Measurements from ENCODE around the gene TNKS1BP1.

TNKS1BP1 gene

GRCh38 chr11:57332694-57333440 lies 8.1 kb upstream of the TNKS1BP1 start:
- intact Hi-C loops (cut with micrococcal nuclease): no loop called here
- peaks cover 23% of the 10 kb centered on the region for H3K4me1 Mint-ChIP-seq (ENCODE audit: low read depth)
- no peak overlapping the region for H3K4me3 Mint-ChIP-seq

GRCh38 chr11:57331720-57332119 lies 7.0 kb upstream of the TNKS1BP1 start:
- Mint-ChIP-seq H3K4me1 (ENCODE audit: low read depth) (peaks cover 25% of the 10 kb centered on the region), H3K27ac (no peak overlapping the region), H3K27me3 (no peaks in the 10 kb centered on the region), H3K36me3 (ENCODE audit: low read depth) (peaks cover 78% of the 10 kb centered on the region), H3K9me3 (no peaks in the 10 kb centered on the region), H3K4me3 (no peak overlapping the region)
- intact Hi-C loops (cut with micrococcal nuclease): no loop called here

More at GRCh38 chr11:57332694-57333440, 8.1 kb upstream of the TNKS1BP1 start:
- Mint-ChIP-seq H3K27me3 (peaks cover under 1% of the 10 kb centered on the region), H3K27ac (no peak overlapping the region), H3K9me3 (no peaks in the 10 kb centered on the region), H3K36me3 (ENCODE audit: low read depth) (peaks cover 66% of the 10 kb centered on the region)

- intact Hi-C loops (cut with micrococcal nuclease): no loop called here
- H3K9me3 Mint-ChIP-seq: no peaks in the 10 kb centered on the region
- H3K4me3 Mint-ChIP-seq: no peak overlapping the region
- H3K27me3 Mint-ChIP-seq: no peaks in the 10 kb centered on the region
- peaks cover 30% of the 10 kb centered on the region for H3K4me1 Mint-ChIP-seq (ENCODE audit: low read depth)
- H3K27ac Mint-ChIP-seq: no peak overlapping the region
- H3K36me3 Mint-ChIP-seq (ENCODE audit: low read depth): peaks cover 89% of the 10 kb centered on the region
These were observed 5.3 kb upstream of the TNKS1BP1 start for GRCh38 chr11:57330029-57330428.

GRCh38 chr11:57327721-57328120 lies 3.0 kb upstream of the TNKS1BP1 start:
- peaks cover 71% of the 10 kb centered on the region for H3K36me3 Mint-ChIP-seq (ENCODE audit: low read depth)
- H3K9me3 Mint-ChIP-seq: no peaks in the 10 kb centered on the region
- H3K4me1 Mint-ChIP-seq (ENCODE audit: low read depth): peaks cover 33% of the 10 kb centered on the region
- H3K27me3 Mint-ChIP-seq: peaks cover 7% of the 10 kb centered on the region
- H3K4me3 Mint-ChIP-seq: no peak overlapping the region
- intact Hi-C loops (cut with micrococcal nuclease): no loop called here
- H3K27ac Mint-ChIP-seq: no peak overlapping the region

- H3K27me3 Mint-ChIP-seq: peaks cover 7% of the 10 kb centered on the region
- H3K27ac Mint-ChIP-seq: peak overlapping the region; percentile 90
- H3K36me3 Mint-ChIP-seq (ENCODE audit: low read depth): peaks cover 51% of the 10 kb centered on the region
- peak overlapping the region; percentile 81 for H3K4me3 Mint-ChIP-seq
- H3K9me3 Mint-ChIP-seq: no peaks in the 10 kb centered on the region
- H3K4me1 Mint-ChIP-seq (ENCODE audit: low read depth): peaks cover 53% of the 10 kb centered on the region
- intact Hi-C loops (cut with micrococcal nuclease): no loop called here
These were observed 940 bp upstream of the TNKS1BP1 start for GRCh38 chr11:57325735-57326048.

GRCh38 chr11:57324154-57324885 lies 432 bp downstream of the TNKS1BP1 start:
- no peaks in the 10 kb centered on the region for H3K9me3 Mint-ChIP-seq
- H3K27me3 Mint-ChIP-seq: peaks cover 7% of the 10 kb centered on the region
- peaks cover 38% of the 10 kb centered on the region for H3K36me3 Mint-ChIP-seq (ENCODE audit: low read depth)
- H3K4me3 Mint-ChIP-seq: peak overlapping the region; percentile 82
- intact Hi-C loops (cut with micrococcal nuclease): no loop called here
- H3K27ac Mint-ChIP-seq: peak overlapping the region; percentile 90
- peaks cover 54% of the 10 kb centered on the region for H3K4me1 Mint-ChIP-seq (ENCODE audit: low read depth)

- Mint-ChIP-seq H3K27me3 (peaks cover 7% of the 10 kb centered on the region), H3K36me3 (ENCODE audit: low read depth) (peaks cover 38% of the 10 kb centered on the region), H3K4me1 (ENCODE audit: low read depth) (peaks cover 54% of the 10 kb centered on the region), H3K9me3 (no peaks in the 10 kb centered on the region), H3K27ac (peak overlapping the region; percentile 90), H3K4me3 (peak overlapping the region; percentile 82)
- intact Hi-C loops (cut with micrococcal nuclease): no loop called here
These were observed 948 bp downstream of the TNKS1BP1 start for GRCh38 chr11:57323855-57324153.

GRCh38 chr11:57323167-57323854 lies 1.4 kb downstream of the TNKS1BP1 start:
- H3K4me3 Mint-ChIP-seq: peak overlapping the region; percentile 82
- H3K27me3 Mint-ChIP-seq: peaks cover 7% of the 10 kb centered on the region
- H3K36me3 Mint-ChIP-seq (ENCODE audit: low read depth): peaks cover 33% of the 10 kb centered on the region
- intact Hi-C loops (cut with micrococcal nuclease): no loop called here
- H3K9me3 Mint-ChIP-seq: no peaks in the 10 kb centered on the region
- H3K27ac Mint-ChIP-seq: peak overlapping the region; percentile 90
- H3K4me1 Mint-ChIP-seq (ENCODE audit: low read depth): peaks cover 55% of the 10 kb centered on the region

- Mint-ChIP-seq H3K9me3 (no peaks in the 10 kb centered on the region), H3K27me3 (peaks cover 7% of the 10 kb centered on the region), H3K4me3 (no peak overlapping the region), H3K4me1 (ENCODE audit: low read depth) (peaks cover 60% of the 10 kb centered on the region), H3K36me3 (ENCODE audit: low read depth) (peaks cover 25% of the 10 kb centered on the region), H3K27ac (peak overlapping the region; percentile 90)
- intact Hi-C loops (cut with micrococcal nuclease): no loop called here
These were observed 2.2 kb downstream of the TNKS1BP1 start for GRCh38 chr11:57322256-57323166.

GRCh38 chr11:57321388-57322255 lies 3.1 kb downstream of the TNKS1BP1 start:
- Mint-ChIP-seq H3K4me1 (ENCODE audit: low read depth) (peaks cover 58% of the 10 kb centered on the region), H3K4me3 (no peak overlapping the region), H3K9me3 (no peaks in the 10 kb centered on the region), H3K27me3 (peaks cover 7% of the 10 kb centered on the region), H3K36me3 (ENCODE audit: low read depth) (peaks cover 16% of the 10 kb centered on the region), H3K27ac (no peak overlapping the region)
- intact Hi-C loops (cut with micrococcal nuclease): no loop called here

- peaks cover 8% of the 10 kb centered on the region for H3K36me3 Mint-ChIP-seq (ENCODE audit: low read depth)
- no peak overlapping the region for H3K4me3 Mint-ChIP-seq
- H3K9me3 Mint-ChIP-seq: no peaks in the 10 kb centered on the region
These were observed 3.9 kb downstream of the TNKS1BP1 start for GRCh38 chr11:57320719-57321387.

GRCh38 chr11:57320067-57320718 lies 4.6 kb downstream of the TNKS1BP1 start:
- peaks cover 6% of the 10 kb centered on the region for H3K36me3 Mint-ChIP-seq (ENCODE audit: low read depth)
- H3K4me3 Mint-ChIP-seq: no peak overlapping the region
- H3K9me3 Mint-ChIP-seq: no peaks in the 10 kb centered on the region
- peaks cover 44% of the 10 kb centered on the region for H3K4me1 Mint-ChIP-seq (ENCODE audit: low read depth)
- H3K27me3 Mint-ChIP-seq: peaks cover 7% of the 10 kb centered on the region
- no peak overlapping the region for H3K27ac Mint-ChIP-seq
- intact Hi-C loops (cut with micrococcal nuclease): no loop called here

More at GRCh38 chr11:57320719-57321387, 3.9 kb downstream of the TNKS1BP1 start:
- intact Hi-C loops (cut with micrococcal nuclease): no loop called here
- H3K27me3 Mint-ChIP-seq: peaks cover 7% of the 10 kb centered on the region
- H3K27ac Mint-ChIP-seq: peak overlapping the region; percentile 16
- peaks cover 50% of the 10 kb centered on the region for H3K4me1 Mint-ChIP-seq (ENCODE audit: low read depth)

Measured in dendritic cell treated with granulocyte-macrophage colony-stimulating factor and Interleukin-4, amounts not matched to agents 40 ng/mL and 50 ng/mL, for 4 days (primary cell).